Neural cell (in vitro differentiated cells): ENCODE data around the gene DPP6. TPM values are rescaled to one million over a fixed set of nuclear protein-coding genes. Genes with fewer than 3 reads are reported as not detected.

Source experiments
- H2AFZ ChIP-seq: fragments of 200-600, 300-800 bp; sonication (generic), shearing (Covaris generic); 2 replicates; pipeline ENCODE4 v1.6.0; 2014; ENCODE audit warnings: low read depth, mild to moderate bottlenecking, antibody characterized with exemption, low read length, moderate library complexity
- H3F3A ChIP-seq: fragments of 200-600 bp; shearing (Covaris generic); 2 replicates; pipeline ENCODE4 v1.6.1; 2016; ENCODE audit warnings: mild to moderate bottlenecking, moderate library complexity, mixed read lengths, antibody characterized with exemption, low read length; ENCODE audit not compliant: insufficient read depth, poor library complexity, severe bottlenecking
- H3K27ac ChIP-seq: fragments of 200-600, 300-800 bp; sonication (generic), shearing (Covaris generic); 2 replicates; pipeline ENCODE4 v1.5.1; 2014; ENCODE audit warnings: mild to moderate bottlenecking, low read length, moderate library complexity
- H3K27me3 ChIP-seq: fragments of 300-800, 200-600 bp; sonication (generic), shearing (Covaris generic); 2 replicates; pipeline ENCODE4 v1.6.0; 2014; ENCODE audit warnings: mild to moderate bottlenecking, low read depth, low read length, moderate library complexity; ENCODE audit not compliant: insufficient read depth
- H3K36me3 ChIP-seq: fragments of 300-800, 200-600 bp; sonication (generic), shearing (Covaris generic); 2 replicates; pipeline ENCODE4 v1.5.1; 2014; ENCODE audit warnings: mild to moderate bottlenecking, antibody characterized with exemption, low read length, moderate library complexity; ENCODE audit not compliant: insufficient read depth
- H3K4me2 ChIP-seq: fragments of 300-800, 200-600 bp; sonication (generic), shearing (Covaris generic); 2 replicates; pipeline ENCODE4 v1.6.0; 2014; ENCODE audit warnings: mild to moderate bottlenecking, low read length
- H3K4me3 ChIP-seq: fragments of 300-800, 200-600 bp; sonication (generic), shearing (Covaris generic); 2 replicates; pipeline ENCODE4 v1.5.1; 2014; ENCODE audit warnings: mild to moderate bottlenecking, low read length, moderate library complexity
- H3K79me2 ChIP-seq: fragments of 200-600 bp; shearing (Covaris generic); replicated peaks from 2 replicates; pipeline ENCODE4 v1.6.0; 2014; ENCODE audit warnings: mild to moderate bottlenecking, low read length, moderate library complexity; ENCODE audit not compliant: insufficient read depth
- H3K9ac ChIP-seq: fragments of 300-800, 200-600 bp; sonication (generic), shearing (Covaris generic); 2 replicates; pipeline ENCODE4 v1.6.1; 2016; ENCODE audit warnings: mild to moderate bottlenecking, low read length, mixed read lengths
- H3K9me2 ChIP-seq: fragments of 200-600 bp; shearing (Covaris generic); 2 replicates; pipeline ENCODE4 v1.6.1; 2016; ENCODE audit warnings: mild to moderate bottlenecking, low read length, mixed read lengths; ENCODE audit not compliant: insufficient read depth
- H3K9me3 ChIP-seq: fragments of 200-600, 300-800 bp; sonication (generic), shearing (Covaris generic); 2 replicates; pipeline ENCODE4 v1.6.1; 2016; ENCODE audit warnings: mild to moderate bottlenecking, mixed run types, low read length, moderate library complexity, mixed read lengths
- H4K20me1 ChIP-seq: fragments of 200-600 bp; shearing (Covaris generic); 2 replicates; pipeline ENCODE4 v1.6.1; 2016; ENCODE audit warnings: mild to moderate bottlenecking, mixed run types; ENCODE audit not compliant: insufficient read depth
- EP300 ChIP-seq: fragments of 450-650 bp; conservative IDR thresholded peaks from 2 replicates; pipeline ENCODE4 v1.6.1; 2014; ENCODE audit warnings: antibody characterized with exemption, mild to moderate bottlenecking, moderate library complexity; ENCODE audit not compliant: poor library complexity, severe bottlenecking
- EZH2 ChIP-seq: fragments of 200-600, 300-800 bp; shearing (Covaris generic), sonication (generic); IDR thresholded peaks from 2 replicates; pipeline ENCODE4 v1.6.1; 2014; ENCODE audit warnings: antibody characterized with exemption, low read length, borderline replicate concordance, mild to moderate bottlenecking; ENCODE audit not compliant: insufficient read depth, poor library complexity, severe bottlenecking
- MXI1 ChIP-seq: fragments of 450-650 bp; conservative IDR thresholded peaks from 2 replicates; pipeline ENCODE4 v1.6.1; 2014; ENCODE audit warnings: antibody characterized with exemption, mild to moderate bottlenecking; ENCODE audit not compliant: poor library complexity, severe bottlenecking
- POLR2AphosphoS5 ChIP-seq: IDR thresholded peaks from 2 replicates; pipeline ENCODE4 v1.6.1; 2012
- RAD21 ChIP-seq: fragments of 450-650 bp; conservative IDR thresholded peaks from 2 replicates; pipeline ENCODE4 v1.6.1; 2014; ENCODE audit warnings: antibody characterized with exemption, mild to moderate bottlenecking, moderate library complexity
- SMC3 ChIP-seq: fragments of 450-650 bp; conservative IDR thresholded peaks from 2 replicates; pipeline ENCODE4 v1.6.1; 2014; ENCODE audit warnings: antibody characterized with exemption, mild to moderate bottlenecking, moderate library complexity; ENCODE audit not compliant: poor library complexity
- TAF1 ChIP-seq: IDR thresholded peaks from 2 replicates; pipeline ENCODE4 v1.6.1; 2012; ENCODE audit warnings: low read depth
- polyA plus RNA-seq: library from polyadenylated mRNA; depleted of rRNA; stranded (reverse); fragments of >200 nt; gene quantifications from 2 replicates; pipeline ENCODE4 v1.2.3, GENCODE V29; 2014
- TF ChIP-seq, protein P1 (sequence below): IDR thresholded peaks from 2 replicates; pipeline ENCODE4 v1.6.1; 2012; ENCODE audit warnings: borderline replicate concordance
- TF ChIP-seq, protein P2 (sequence below): fragments of 450-650 bp; IDR thresholded peaks from 2 replicates; pipeline ENCODE4 v1.5.1; 2014; ENCODE audit warnings: antibody characterized with exemption, mild to moderate bottlenecking, moderate library complexity; ENCODE audit not compliant: poor library complexity, severe bottlenecking

The DPP6 gene
- polyA plus RNA-seq, 1 donor from 2014 or later = 20.4 TPM

DNA sequence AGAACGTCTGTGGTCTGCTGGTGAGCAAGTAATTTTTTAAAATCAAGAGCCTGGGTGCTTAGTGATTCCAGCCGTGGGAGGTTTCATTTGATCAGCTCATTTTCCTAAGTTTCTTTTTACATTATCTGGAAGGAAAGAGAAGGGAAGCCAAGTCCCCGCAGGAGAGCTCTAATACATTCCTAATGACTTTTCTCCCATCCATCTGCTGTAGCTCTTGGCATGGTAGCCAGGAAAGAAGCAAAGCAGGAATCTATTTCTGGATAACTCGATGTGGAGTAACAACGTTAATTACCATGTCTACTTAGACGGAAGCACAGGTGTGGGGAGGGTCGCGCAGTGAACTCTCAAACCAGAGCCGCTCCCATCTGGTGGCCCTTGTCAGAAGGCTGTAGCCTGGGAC, 828.8 kb downstream of the DPP6 start:
- Histone ChIP-seq H3K79me2 (no peaks in the 10 kb centered on the region), H3K27ac (no peak overlapping the region), H3K36me3 (no peaks in the 10 kb centered on the region), H2AFZ (no peak overlapping the region), H3F3A (no peaks in the 10 kb centered on the region), H3K27me3 (no peaks in the 10 kb centered on the region), H3K9me3 (no peaks in the 10 kb centered on the region), H4K20me1 (no peaks in the 10 kb centered on the region), H3K4me3 (no peak overlapping the region), H3K4me2 (no peak overlapping the region), H3K9me2 (no peaks in the 10 kb centered on the region), H3K9ac (no peak overlapping the region)
- TF ChIP-seq EP300 (no peak), RAD21 (no peak), MXI1 (no peak), POLR2AphosphoS5 (no peak), TAF1 (no peak)
- TF ChIP-seq, protein P1, sequence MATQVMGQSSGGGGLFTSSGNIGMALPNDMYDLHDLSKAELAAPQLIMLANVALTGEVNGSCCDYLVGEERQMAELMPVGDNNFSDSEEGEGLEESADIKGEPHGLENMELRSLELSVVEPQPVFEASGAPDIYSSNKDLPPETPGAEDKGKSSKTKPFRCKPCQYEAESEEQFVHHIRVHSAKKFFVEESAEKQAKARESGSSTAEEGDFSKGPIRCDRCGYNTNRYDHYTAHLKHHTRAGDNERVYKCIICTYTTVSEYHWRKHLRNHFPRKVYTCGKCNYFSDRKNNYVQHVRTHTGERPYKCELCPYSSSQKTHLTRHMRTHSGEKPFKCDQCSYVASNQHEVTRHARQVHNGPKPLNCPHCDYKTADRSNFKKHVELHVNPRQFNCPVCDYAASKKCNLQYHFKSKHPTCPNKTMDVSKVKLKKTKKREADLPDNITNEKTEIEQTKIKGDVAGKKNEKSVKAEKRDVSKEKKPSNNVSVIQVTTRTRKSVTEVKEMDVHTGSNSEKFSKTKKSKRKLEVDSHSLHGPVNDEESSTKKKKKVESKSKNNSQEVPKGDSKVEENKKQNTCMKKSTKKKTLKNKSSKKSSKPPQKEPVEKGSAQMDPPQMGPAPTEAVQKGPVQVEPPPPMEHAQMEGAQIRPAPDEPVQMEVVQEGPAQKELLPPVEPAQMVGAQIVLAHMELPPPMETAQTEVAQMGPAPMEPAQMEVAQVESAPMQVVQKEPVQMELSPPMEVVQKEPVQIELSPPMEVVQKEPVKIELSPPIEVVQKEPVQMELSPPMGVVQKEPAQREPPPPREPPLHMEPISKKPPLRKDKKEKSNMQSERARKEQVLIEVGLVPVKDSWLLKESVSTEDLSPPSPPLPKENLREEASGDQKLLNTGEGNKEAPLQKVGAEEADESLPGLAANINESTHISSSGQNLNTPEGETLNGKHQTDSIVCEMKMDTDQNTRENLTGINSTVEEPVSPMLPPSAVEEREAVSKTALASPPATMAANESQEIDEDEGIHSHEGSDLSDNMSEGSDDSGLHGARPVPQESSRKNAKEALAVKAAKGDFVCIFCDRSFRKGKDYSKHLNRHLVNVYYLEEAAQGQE = no peak
- TF ChIP-seq, protein P2, sequence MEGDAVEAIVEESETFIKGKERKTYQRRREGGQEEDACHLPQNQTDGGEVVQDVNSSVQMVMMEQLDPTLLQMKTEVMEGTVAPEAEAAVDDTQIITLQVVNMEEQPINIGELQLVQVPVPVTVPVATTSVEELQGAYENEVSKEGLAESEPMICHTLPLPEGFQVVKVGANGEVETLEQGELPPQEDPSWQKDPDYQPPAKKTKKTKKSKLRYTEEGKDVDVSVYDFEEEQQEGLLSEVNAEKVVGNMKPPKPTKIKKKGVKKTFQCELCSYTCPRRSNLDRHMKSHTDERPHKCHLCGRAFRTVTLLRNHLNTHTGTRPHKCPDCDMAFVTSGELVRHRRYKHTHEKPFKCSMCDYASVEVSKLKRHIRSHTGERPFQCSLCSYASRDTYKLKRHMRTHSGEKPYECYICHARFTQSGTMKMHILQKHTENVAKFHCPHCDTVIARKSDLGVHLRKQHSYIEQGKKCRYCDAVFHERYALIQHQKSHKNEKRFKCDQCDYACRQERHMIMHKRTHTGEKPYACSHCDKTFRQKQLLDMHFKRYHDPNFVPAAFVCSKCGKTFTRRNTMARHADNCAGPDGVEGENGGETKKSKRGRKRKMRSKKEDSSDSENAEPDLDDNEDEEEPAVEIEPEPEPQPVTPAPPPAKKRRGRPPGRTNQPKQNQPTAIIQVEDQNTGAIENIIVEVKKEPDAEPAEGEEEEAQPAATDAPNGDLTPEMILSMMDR = no peak

DNA sequence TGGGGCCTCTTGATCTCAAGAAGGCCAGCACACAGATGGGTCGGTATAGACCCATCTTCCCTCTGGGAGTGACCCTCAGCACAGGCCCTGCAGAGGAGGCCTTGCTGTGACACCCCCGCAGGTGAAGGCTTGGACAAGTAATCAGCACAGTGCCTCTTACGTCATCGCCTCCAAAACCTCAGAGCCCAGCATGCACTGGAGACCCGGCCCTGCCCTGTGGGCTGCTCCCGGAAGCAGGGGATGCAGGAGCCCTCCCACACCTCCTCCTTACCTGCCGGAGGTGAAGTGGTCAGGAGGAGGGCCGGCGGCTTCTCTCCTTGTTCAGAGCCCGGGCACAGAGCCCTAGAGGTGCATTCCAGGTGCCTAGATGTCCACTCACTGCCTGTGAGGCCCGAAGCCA, 829.3 kb downstream of the DPP6 start:
- H2AFZ ChIP-seq = no peak overlapping the region
- no peak overlapping the region for H3K4me3 ChIP-seq
- no peaks in the 10 kb centered on the region for H3F3A ChIP-seq
- H3K79me2 ChIP-seq = no peaks in the 10 kb centered on the region
- H3K9ac ChIP-seq = no peak overlapping the region
- no peaks in the 10 kb centered on the region for H3K9me2 ChIP-seq
- H3K36me3 ChIP-seq = no peaks in the 10 kb centered on the region
- no peaks in the 10 kb centered on the region for H3K27me3 ChIP-seq
- TF ChIP-seq SMC3 = no peak
- TF ChIP-seq TAF1 = no peak
- no peak for TF ChIP-seq EZH2
- no peak for TF ChIP-seq EP300
- TF ChIP-seq, protein P2 = no peak
- TF ChIP-seq POLR2AphosphoS5 = no peak
- no peak for TF ChIP-seq MXI1
- no peak for TF ChIP-seq RAD21
- TF ChIP-seq, protein P1 = no peak
- no peak overlapping the region for H3K4me2 ChIP-seq
- no peaks in the 10 kb centered on the region for H4K20me1 ChIP-seq
- no peak overlapping the region for H3K27ac ChIP-seq
- no peaks in the 10 kb centered on the region for H3K9me3 ChIP-seq
